Dedifferentiated amniotic fluid mesenchymal stem cell (primary cell): Measurements from ENCODE around the gene CORO6.
A peak's percentile ranks its signal among the peaks of the same experiment; 100 is the strongest.

Experiments used
- DNase-seq: peaks from one replicate; pipeline ENCODE4 v3.0.0-alpha.2; 2016; ENCODE audit errors: extremely low spot score

The CORO6 gene

DNA sequence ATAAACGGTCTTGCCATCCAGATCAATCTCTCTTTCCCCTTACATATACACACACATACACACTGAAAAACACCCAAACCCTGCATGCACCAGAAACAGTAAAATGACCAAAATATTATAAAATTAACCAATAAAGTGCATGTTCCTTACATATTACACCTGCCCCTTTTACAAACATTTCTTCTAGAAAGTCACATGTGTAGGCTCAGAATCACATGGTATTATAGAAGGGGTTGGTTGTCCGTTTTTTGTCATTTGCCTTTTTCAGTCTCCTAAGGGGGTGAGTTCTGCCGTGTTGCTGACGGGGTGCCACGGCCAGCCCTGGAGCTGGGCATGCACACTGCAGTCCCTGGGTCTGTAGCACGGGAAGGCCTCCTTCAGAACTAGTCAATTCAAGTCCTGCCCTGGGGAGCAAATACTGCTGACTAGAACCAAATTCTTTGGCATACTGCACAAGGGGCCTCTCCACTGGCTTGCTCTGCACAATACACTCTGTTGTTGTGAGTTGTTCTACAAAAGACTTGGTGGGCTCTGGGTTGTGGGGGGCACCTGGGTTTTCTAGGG is 8.0 kb upstream of the CORO6 start:
- DNase-seq, result no peak

DNA sequence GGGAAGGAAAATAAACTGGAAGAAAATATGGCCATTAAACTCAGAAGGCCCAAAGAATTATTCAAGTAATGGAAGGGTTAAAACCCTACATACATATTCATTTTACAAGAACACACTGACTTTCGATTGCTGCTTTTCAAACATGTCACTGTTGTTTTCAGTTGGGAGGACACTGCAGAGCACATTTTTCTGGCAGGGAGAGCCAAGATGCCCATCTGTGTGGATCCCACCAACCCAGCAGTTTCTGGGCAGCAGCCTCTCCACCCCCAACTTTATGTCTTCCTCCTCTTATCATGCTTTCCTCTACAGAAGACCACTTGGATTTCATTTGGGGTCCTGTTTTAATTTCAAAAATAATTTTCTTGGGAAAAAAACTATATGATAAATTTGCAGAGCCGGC is 7.1 kb upstream of the CORO6 start:
- DNase-seq, result no peak

DNA sequence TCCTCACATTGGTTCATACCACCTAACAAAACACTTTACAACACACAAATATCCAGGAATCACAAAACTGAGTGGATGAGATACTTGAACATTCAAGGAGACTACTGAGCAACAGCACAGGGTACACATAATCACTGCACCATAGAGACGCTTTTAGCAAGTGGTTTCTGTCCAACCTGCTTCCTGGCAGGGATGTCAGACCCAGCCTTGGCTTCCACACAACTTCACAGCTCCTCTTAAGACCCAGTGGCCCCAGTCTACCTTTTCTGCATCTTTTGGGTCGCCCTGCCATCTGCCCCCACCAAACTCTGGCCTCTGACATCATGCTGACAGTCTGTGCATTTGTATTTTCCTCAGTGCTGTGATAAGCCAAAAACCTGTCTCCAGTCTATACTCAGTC is 5.9 kb upstream of the CORO6 start:
- no peak for DNase-seq

DNA sequence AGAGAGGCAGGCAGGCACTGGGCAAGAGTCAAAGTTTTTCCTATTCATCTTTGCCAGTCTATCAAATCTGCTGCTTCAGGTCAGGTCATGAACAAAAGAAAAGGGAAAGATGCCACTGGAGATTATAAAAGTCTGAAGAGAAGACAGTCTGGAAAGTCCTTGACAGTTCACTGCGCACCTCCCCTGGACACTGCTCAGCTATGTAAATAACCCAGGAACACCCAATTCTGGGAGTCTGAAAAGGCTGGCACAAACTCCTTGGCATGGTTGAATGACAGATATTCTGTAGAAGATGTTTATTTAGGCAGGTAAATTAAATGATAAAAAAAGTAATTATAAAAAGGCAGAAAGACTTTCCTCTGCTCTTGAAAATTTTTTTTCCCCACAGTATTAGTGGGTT is 5.2 kb upstream of the CORO6 start:
- DNase-seq, result no peak

DNA sequence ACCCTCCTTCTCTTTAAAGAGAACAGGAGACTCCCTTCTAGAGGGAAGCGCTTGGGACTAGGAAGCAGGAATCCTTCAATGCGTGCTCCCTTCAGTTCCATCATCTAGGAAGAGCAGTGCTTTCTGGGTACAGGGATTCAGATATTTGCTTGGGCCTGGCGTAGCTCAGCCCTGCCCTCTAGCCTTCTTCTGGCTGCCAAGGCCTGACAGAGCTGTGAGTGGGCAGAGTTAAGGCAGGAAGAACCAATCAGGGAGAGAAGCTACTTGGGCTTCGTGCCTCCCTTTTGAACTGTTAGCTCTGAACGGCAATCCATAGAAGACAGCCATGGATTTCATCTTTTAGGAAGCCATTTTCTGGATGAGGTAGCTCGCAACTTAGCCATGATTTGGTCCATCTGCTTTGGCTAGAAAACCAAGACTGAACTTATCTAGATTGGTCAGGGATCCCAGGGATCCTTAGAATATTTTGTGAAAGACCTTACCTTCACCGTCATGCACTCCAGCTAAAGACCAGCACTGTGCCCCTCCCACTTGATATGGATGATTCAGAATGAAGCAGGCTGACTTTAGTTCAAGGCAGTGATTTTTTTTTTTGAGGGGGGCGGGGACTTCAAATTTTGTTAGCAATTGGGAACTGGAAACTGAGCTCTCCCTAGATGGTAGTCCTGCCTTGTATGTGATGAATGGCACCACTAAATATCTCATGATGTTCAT is 2.5 kb upstream of the CORO6 start:
- DNase-seq, result no peak

DNA sequence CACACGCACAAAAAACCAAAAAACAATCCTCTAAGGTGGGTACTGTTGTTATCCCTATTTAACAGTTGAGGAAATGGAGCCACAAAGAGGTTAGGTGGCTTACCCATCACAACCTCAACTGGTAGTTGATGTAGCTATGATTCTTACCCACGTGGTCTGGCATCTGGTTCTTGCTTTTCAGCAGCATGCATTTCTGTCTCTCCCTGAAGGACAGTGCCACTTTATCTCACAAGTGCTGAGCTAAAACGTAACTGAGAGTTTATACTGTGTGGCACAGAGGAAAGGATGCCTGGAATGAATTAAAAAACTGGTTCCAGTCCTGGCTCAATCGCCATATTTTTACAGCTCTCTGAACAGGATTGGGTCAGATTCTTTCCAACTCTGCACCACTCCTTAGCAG is 1.9 kb upstream of the CORO6 start:
- DNase-seq, result no peak

DNA sequence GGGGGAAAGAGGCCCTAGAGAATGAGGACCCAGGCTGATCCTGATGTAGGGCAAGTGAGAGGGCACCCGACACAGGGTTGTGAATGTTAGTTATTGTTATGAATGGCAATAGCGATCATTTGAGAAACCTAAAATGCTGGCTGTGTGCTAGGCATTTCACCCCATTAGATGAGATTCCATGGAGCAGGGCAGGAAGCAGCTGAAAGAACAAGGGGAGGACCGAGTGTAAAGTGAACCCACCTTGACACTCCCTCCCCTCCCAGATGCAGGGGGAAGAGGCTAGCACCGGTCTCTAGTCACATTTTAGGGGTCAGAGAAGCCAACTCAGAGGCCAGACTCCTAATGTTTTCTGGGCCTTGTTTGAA is 553 bp upstream of the CORO6 start:
- DNase-seq, result no peak

DNA sequence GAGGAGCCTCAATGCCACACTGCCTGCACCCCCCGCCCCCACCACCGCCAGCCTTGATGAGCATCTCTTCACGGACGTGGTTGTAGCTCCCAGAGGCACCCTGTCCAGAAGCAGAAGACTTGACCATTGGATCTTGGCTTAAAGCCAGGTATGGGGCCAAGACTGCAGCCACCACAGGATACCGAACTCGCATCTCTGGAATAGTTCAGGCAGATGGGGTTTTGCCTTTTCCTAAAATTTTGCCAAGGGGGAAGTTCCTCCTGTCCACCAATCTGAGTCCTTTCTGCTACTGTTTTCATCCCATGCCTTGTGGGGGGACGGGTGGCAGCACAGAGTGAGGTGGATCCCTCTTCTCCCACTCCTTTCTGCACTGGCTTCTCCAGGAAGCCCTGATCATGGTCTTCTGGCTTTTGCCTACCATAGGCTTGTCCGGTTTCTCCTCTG is 939 bp downstream of the CORO6 start:
- no peak for DNase-seq

DNA sequence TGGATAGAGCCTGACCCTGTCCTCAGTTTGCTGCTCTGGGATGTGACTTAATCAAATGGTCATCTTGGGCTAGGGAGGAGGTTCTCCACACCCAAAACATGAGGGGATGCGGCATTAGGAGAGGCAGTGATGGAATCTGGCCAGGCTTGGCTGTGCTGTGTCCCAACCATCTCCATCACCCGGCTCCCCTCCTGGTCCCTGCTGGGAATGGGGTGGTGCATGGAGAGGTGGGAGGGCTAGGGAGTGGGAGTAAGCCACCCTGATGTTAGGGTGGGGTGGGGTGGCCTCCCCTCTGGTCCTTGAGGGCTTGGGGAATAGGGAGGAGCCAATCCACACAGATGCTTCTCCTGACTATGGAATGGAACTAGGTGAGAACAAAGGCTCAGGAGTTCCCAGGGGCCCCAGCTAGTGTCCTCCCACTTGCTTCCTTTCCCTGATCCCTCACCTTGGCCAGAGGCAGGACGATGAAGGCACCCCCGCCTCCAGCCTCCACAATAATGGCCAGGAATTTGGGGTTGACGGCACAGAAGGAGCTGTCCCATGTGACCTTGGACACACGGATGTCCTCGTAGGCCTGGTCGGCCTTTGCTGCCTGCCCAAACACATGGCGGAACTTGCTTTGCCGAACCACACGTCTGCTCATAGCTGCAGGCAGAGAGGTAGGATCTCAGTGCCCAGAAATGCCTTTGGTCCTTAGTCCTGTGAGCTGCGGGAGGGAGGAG is 1.8 kb downstream of the CORO6 start:
- DNase-seq, result no peak

DNA sequence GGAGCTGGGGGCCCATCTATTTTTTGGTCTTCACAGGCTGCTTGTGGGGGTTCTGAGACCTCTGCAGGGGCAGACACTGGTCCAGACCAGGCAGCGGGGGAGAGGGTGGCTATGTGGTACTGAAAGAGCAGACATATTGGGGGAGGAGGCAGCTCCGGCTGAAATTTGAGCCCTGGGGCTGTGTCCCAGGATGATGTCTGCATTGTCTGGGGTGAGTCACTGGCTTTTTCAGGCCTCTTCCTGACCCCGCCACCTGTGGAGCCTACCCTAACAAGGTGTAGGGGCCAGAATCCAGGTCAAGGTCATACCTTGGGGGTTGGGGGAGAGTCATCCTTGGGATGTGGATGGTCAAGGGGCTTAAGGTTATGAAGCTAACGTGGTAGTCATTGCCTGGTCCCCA is 2.4 kb downstream of the CORO6 start:
- DNase-seq, result no peak

DNA sequence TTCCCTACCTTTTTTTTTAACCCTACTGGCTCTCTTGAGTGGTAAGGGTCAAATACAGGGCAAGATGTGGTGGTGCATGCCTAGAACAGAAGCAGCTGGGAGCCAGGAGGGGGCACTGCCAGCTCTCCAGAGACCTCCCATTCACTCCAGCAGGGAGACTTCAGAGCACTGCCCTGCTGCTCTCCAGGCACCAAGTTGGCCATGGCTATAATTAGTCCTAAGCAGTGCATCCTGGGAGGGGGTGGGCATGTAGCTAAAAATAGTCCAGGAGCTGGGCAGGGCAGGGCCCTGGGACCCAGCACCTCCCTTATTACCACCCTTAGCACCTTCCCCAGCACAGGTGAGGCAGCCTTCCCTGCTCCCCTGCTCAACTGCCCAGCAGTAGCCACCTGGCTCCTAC is 3.5 kb downstream of the CORO6 start:
- DNase-seq, result no peak

DNA sequence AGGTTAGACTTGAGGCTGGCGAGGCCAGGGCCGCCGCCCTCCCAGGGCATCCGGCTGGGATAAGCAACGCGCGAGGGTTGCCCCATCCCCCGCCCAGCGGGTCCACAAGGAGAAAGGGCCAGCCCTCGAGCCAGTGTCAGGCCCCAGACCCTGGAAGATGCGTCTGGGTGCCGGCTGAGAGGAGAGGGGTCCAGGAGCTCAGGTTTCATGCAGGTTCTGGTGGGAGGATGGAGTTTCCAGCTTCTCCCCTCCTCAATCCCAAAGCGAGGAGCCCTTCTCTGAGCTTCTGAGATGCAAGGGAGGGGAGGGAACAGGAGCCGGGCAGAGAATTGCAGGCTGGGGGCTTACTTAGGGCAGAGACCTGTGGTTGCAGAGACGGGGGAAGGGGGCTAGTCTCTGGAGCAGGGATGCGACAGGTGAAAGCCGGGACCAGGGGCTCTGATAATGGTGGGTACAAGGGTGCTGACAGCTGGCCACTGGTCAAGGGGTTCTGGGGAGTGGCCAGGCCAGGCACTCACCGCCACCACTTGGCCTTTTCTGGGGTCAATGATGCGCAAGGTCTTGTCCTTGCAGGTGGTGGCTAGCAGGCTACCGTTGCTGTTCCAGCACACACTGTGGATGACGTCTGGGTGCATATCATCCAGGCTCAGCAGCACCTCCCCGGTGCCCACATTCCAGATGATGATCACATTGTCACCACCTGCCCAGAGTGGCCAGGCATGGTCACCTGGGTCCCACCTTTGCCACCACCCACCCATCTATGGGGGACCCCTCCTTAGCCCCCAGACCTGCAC is 4.2 kb downstream of the CORO6 start:
- no peak for DNase-seq

DNA sequence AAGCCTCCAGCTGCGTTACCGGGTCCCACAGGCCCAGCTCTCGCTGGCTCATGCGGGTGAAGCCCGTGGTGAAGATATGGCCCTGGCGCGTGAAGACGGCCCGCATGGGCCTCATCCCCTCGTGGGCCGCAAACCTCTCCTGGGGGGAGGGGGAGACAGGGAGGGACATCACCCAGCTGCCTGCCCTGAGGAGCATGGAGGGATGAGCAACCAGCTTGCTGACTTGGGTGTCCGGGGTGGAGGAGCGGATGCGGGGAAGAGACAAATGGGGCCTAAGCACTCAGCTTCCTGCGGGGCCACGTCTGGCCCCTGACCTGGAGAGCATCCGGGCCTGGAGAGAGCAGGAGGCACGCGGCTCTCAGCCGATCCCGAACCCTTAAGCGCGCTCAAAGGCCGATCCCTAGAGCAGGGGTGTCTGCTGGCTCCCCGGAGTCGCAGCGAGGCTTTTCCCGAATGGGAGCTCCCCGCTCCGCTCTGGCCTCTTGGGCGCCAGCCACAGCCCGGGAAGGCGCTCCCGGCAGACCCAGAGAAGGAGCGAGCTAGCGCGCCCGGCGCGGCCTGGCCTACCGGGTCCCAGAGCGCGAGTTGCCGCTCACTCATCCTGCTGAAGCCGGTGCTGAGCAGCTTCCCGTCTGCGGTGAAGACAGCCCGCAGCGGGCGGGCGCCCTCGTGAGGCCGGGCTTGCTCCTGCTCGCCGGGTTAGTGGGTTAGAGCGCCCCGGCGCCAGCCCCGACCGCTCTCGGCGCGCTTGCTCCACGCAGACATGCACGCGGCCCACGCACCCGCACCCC is 5.0 kb downstream of the CORO6 start:
- no peak for DNase-seq

DNA sequence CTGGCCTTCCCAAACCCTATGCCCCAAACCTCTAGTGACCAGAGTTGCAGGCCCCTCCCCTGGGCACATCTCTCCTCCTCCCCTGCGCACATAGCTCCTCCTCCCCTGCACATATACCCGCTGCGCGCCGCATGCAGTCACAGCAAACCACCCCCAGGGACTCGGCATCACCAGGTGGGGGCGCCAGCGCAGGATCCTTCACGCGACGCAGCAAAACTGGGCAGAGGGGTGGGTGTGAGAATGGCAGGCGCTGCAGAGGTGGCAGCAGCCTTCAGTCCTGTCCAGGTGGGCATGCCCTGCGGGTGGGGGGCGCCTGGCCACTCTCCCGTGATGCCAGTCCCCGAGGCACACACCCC is 5.6 kb downstream of the CORO6 start:
- DNase-seq, result no peak

DNA sequence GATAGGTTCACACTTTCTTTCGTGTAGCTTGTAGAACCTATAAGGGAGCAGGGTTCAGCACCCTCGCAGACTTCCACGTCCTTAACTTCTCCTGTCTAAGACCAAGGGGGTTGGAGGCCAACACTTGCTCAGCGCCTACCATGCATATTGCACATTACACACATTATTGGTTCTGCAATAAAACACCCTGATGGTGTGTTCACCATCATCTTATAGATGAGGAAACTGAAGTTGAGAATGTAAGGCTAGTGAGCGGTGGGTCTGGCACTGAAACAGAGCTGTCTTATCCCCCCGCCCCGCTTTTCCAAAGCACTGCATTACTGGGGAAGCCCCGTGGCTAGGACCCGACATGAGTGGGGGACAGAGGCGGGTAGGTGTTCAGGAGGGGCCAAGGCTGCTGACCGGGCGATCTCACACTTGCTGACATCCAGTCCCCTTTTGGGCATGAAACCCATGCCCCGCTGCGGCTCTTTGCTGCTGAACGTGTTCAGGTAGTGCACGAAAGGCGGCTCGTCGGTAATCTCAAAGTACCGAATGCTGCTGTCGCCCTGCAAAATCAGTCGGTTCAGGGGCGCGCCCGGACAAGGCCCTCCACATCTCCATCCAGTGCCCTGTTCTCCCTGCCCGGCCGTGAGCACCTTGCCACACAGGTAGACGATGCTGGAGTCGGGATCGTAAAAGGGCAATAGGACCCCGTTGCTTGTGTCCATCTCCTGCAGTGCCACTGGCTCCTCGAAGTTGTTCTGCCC is 6.2 kb downstream of the CORO6 start:
- DNase-seq, result no peak

DNA sequence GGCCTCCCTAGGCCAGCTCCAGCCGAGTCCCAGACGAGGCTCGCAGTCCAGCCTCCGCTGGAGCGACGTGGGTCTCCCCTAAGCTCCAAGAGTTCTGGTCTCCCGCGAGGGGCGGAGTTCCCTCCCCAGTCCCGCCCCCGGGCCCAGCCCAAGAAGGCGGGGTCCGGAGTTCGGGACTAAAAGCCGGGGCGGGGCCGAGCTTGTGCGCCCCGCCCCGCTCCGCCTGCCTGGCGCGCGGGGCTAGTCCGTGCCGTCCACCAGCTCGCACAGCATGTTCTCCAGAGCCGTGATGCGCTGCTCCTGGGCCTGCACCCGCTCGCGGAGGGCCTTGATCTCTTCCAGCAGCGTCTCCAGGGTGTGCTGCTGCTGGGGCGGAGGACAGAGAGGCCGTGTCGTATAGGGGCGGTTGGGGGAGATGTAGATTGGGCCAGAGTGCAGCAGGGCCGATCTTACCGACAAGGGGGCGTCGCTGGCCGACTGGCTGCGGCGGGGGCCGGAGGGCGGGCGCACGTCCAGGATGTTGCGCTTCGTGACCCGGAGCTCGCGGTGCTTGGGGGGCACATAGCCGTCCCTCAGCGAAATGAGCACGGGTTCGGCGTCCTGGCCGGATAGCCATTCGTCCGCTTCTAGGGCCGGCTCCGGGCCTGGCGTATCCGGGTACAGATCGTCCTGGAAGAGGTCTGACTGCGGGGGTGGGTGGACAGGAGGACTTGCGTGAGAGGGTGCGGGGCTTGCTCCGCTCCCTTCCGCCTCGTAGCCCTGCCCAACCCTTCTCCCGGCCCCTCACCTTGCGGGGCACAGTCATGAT is 7.0 kb downstream of the CORO6 start:
- DNase-seq, result peak; percentile 75

DNA sequence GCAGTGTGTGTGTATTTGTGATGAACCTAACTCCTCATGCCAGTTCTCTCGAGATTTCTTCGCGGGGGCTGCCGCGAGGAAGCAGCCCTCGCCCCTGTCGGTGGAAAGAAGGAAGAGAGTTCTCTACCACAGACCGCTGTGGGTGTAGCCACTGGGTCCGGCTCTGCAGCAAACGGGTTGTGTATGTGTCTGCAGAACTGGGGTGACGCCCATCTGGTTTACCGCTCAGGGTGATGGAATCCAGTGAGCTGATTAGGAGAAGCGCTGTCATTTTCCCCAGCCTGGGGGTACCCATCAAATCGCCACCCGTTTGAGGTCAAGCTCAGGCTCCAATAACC is 7.7 kb downstream of the CORO6 start:
- DNase-seq, result no peak

DNA sequence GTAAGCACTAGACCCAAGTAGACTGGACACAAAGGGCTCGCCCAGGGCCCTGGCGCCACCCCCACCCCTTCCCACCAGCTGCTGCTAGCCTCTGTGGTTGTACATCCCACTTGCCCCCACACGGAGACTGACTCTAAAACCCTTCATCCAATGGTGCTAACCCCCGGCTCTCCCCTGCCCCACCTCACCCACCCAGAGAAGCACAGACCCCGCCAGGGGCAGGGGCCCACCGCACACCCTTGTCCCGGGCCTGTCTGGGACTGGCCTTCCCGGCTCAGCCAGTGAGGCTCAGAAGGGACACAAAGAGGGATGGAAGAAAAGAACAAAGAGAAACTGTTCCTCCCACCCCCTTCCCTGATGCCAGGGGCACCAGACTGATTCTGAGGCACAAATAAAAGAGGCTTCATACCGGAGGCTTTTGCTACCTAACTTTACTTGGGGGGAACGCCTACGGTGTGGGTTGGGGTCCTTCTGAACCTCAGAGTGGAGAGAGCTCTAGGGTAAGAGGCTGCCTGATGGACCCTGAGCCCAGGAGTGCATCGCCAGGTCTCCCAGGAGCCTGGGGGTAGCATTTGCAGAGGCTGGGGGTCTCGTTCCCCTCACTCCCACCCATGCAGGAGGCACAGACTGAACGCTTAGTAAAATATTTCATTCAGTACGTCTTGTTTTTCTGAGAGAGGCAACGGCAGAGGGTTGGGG is 8.2 kb downstream of the CORO6 start:
- DNase-seq, result no peak

DNA sequence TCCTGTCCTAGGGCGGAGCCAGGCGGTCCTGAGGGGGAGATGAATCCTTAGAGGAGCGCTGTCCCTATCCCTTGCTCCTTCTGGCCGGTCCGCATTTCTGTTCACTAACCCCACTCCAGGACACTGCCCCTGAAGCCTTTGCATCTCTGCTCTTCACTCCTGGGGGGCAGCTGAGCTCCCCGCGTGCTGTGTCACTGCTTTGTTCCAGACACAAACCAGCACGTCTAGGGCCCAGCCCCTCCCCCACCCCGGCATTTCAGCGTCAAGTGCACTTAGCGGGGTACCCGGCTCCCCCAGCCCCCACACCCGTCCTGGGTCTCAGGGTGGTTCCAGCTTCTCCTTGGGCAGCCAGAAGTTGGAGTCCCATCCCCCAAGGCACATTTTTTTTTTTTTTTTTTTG is 8.9 kb downstream of the CORO6 start:
- DNase-seq, result no peak

DNA sequence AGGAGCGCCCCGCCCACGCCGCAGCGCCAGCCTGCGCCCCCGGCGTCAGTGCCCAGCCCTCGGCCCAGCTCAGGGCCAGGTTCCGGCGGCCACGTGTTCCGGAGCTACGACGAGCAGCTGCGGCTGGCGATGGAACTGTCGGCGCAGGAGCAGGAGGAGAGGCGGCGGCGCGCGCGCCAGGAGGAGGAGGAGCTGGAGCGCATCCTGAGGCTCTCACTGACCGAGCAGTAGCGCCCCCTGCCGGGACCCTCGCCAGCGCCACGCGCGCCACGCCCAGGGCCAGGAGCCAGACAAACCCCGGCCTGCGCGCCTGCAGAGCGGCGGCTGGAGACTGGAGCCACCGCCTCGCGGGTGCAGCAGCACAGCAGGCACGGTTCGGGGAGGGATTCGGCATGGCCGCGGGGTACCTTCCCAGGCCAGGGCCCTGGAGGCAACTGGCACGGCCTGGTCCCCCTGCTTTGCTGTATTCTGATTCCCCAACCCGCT is 9.3 kb downstream of the CORO6 start:
- peak; percentile 64 for DNase-seq
